Measurements from ENCODE around the gene MAN2C1.
"Not testable (repeated sequence)": the region's sequence is repeated elsewhere in the genome, so short reads cannot be mapped to it uniquely, and the experiment has no call there.

MAN2C1 gene

GRCh38 chr15:75342221-75342620 is 26.2 kb downstream of the MAN2C1 start:
- DNase-seq = no peak

GRCh38 chr15:75339531-75340240 is 28.7 kb downstream of the MAN2C1 start:
- no peak for DNase-seq

GRCh38 chr15:75338661-75339240 is 29.7 kb downstream of the MAN2C1 start:
- no peak for DNase-seq

- peak; percentile 84 to 95 for DNase-seq
Observed at GRCh38 chr15:75335705-75336355, 32.6 kb downstream of the MAN2C1 start, which contains the start of gene COMMD4. Gene COMMD4 (plus strand): TSS chr15:75336063. CDS start chr15:75336090, 27 bp downstream.

GRCh38 chr15:75335313-75335704 is 33.1 kb downstream of the MAN2C1 start:
- DNase-seq = no peak

GRCh38 chr15:75333654-75334419 is 34.6 kb downstream of the MAN2C1 start:
- not testable (repeated sequence) for DNase-seq

- not testable (repeated sequence) for DNase-seq
Observed at GRCh38 chr15:75332093-75332492, 36.3 kb downstream of the MAN2C1 start.

GRCh38 chr15:75329571-75329970 is 38.8 kb downstream of the MAN2C1 start:
- DNase-seq = no peak

GRCh38 chr15:75328493-75329314 is 39.7 kb downstream of the MAN2C1 start:
- no peak for DNase-seq

GRCh38 chr15:75327491-75327890 is 40.9 kb downstream of the MAN2C1 start:
- DNase-seq = no peak

GRCh38 chr15:75327005-75327404 is 41.4 kb downstream of the MAN2C1 start:
- DNase-seq = no peak

GRCh38 chr15:75325922-75326321 is 42.5 kb downstream of the MAN2C1 start:
- DNase-seq = no peak

GRCh38 chr15:75321711-75322110 is 46.7 kb downstream of the MAN2C1 start:
- no peak for DNase-seq

- DNase-seq = not testable (repeated sequence)
Observed at GRCh38 chr15:75319231-75319897, 49.0 kb downstream of the MAN2C1 start.

- no peak for DNase-seq
Observed at GRCh38 chr15:75314552-75315290, 53.7 kb downstream of the MAN2C1 start.

- DNase-seq = no peak
Observed at GRCh38 chr15:75313116-75313845, 55.1 kb downstream of the MAN2C1 start.

GRCh38 chr15:75312548-75312947 is 55.9 kb downstream of the MAN2C1 start:
- not testable (repeated sequence) for DNase-seq

GRCh38 chr15:75309711-75310110 is 58.7 kb downstream of the MAN2C1 start:
- DNase-seq = no peak

GRCh38 chr15:75307778-75308390 is 60.5 kb downstream of the MAN2C1 start:
- DNase-seq = peak; percentile 16 to 34

- DNase-seq = no peak
Observed at GRCh38 chr15:75306188-75306587, 62.2 kb downstream of the MAN2C1 start.
